Hematopoietic multipotent progenitor cell (in vitro differentiated cells): ENCODE measurements around the gene MLLT6. TPM values are rescaled to one million over a fixed set of nuclear protein-coding genes. Genes with fewer than 3 reads are reported as not detected.

Experiments
- DNase-seq, 3 donors: peaks; one replicate each; pipeline ENCODE4 v3.0.0-alpha.2; 2011 to 2015; ENCODE audit warnings: low read depth in 2 of 3, low spot score in 2 of 3
- total RNA-seq: library from RNA; depleted of rRNA; stranded (reverse); fragments of >200 nt; gene quantifications from one replicate; pipeline ENCODE4 v1.2.3, GENCODE V29; 2012

The MLLT6 gene
- total RNA-seq, 1 donor, result 71.6 TPM

DNA sequence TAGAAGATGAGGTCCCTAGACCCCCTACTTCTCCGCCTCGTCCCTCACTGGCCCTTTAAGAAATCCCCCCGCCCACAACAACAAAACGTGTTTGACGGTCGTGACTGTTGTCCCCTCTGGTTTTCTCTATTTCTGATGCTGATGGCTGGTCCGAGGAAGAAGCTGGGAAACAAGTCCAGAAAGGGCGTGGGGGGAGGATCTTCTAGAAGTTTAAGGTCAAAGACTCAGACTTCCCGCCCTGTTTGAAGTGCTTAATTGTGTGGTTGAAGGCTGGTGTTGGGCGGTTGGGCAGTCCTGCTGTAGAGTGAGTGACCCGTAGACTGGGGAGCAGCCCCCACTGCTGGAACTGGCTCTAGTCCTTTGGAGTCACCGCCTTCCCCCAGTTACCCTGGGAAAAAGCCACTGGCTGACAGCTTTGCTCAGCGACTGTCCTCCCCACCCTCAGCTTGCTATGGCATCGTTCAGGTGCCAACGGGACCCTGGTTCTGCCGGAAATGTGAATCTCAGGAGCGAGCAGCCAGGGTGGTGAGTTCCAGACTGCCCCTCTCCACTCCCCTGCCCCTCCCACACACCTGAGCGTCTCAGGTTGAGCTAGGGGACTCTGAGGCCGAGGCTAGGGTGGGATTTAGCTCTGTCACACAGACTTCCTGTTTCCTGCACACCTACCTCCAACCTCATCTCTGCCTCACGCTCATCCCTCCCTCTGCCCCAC, 1.6 kb downstream of the MLLT6 start:
- DNase-seq, result no peak

DNA sequence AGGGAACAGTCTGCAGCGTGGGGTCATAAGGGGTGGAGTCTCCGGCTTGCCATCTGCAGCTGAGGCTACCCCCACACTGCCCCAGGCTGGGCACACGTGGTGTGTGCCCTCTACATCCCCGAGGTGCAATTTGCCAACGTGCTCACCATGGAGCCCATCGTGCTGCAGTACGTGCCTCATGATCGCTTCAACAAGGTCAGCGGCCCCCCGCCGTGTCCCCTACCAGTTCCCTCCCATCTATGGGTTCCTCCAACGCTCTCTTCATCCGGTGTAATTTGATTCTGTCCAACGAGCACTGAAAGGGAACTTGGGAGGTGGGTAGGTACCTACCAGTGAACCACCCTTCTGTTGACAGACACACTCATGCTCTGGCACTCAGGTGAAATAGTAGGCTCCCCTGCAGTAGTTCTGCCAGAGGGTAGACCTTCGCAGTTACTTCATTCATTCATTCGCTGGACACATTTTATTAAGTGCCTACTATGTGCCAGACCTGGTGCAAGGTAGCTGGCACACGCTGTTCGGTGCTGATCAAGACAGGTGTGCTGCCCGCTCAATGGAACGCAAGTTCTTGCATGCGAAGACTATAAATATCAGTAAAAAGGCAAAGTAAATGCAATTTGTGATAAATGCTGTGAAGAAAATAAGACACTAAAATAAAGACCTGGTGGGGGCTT, 2.7 kb downstream of the MLLT6 start:
- DNase-seq, result no peak

- DNase-seq, result no peak
These were observed 4.2 kb downstream of the MLLT6 start for GRCh38 chr17:38709104-38709820.

DNA sequence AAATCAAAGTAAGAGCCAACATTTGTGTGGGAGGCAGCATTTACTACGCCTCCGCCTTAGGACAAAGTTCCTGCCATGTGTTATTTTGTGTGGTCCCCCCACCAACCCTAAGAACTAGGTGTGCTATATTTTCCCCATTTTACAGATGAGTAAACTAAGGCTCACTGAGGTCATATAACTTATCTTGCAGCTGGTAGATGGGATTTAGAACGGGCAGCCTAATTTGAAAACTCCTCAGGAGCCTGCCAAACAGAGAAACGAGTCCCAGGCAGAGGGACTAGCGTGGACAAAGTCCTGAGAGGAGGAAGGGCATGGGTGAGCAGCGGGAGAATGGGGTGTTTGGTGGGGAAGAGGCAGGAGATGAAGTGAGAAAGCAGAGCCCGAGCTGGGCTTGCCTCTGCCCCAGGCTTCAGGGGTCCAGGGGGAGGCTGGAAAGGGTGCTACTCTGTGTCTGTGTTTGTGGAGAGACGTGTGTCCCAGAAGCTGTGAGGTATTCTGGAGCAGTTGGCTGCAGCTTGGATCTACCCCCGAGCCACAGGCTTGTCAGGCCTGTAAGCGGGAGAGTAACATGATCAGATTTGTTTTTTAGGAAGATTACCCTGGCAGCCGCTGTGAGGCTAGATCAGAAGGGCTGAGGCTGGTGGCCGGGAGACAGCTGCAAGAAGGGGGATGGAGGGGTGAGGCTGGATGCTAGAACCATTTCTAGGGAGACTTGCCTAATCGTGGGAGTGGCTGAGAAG, 5.0 kb downstream of the MLLT6 start:
- DNase-seq, result no peak

DNA sequence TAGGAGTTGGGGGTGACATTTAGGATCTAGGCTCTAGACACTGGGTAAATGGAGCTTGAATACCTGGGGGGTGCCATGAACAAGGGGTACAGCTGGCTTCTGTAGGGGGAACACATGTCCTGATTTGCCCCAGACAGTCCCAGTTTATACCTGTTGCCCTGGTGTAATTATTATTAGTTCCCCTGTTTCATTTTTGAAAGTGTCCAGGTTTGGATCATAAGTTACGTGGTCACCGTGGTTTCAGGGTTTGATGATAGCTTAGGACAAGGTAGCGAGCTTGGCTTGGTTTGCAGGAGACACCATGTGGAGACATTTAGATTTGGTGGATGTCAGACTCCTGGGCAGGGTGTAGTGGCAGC, 5.5 kb downstream of the MLLT6 start:
- DNase-seq, result no peak

DNA sequence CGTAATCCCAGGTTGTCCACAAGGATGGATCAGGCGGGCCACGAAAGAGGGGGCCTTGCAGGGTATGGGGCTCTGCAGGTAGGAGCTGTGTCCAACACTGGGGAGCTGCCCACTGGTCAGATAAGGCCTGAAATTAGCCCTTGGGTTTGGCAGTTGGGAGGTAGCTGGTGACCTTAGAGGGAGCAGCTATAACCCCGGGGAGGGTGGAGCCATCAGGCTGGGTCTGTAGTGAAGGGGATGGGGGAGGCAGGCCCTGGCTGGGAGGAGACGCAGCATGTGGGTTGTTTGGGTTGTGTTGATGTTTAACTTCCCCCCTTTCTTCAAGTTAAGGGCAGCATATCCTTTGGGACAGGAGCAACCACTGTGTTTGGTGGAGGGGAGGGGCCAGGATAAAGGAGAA, 5.9 kb downstream of the MLLT6 start:
- DNase-seq, result no peak

DNA sequence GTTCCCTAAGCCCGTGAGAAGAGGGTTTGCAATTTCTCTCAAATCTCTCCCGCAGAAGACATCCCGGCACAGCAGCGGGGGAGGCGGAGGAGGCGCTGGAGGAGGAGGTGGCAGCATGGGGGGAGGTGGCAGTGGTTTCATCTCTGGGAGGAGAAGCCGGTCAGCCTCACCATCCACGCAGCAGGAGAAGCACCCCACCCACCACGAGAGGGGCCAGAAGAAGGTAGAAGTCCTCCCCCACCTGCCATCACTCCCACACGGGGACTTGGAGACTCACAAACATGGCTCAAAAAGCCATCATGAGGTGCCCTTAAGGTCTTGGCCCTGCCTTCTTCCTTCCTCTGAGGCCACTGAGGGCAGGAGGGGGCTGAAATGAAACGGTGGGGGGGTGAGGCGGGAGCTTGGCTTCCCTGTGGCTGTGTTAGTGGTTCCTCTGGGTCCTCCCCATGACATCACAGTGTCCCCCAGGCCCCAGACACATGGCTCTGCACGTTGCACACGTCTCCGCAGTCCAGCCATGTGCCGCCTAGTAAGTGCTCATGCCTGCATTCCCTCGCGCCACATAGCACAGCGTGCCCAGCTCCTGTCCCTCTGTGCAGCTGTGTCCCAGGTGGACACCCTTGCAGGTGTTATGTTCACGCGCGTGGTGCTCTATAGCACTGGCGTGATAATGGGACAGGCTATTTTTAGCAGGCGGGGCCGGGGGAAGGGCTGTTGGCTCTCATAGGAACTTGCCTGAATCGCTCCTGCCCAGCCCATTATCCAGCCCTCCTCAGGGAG, 6.9 kb downstream of the MLLT6 start:
- peak in 1 of 3 donors; percentile 56 for DNase-seq

DNA sequence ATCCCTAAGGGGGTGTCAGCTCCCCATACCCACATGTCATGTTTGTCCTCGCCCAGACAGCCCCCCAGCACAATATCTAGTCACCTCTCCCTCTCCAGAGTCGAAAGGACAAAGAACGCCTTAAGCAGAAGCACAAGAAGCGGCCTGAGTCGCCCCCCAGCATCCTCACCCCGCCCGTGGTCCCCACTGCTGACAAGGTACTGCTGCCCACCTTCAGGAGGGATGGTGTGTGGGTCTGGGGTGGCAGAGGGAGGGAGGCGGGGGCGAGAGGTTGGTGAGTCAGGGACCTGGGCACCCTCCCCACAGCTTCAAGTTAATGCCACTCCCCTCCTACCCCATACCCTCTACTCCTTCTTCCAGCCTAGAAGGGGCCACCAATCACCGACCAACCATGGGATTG, 7.5 kb downstream of the MLLT6 start:
- no peak for DNase-seq

- DNase-seq, result no peak
These were observed 8.5 kb downstream of the MLLT6 start for GRCh38 chr17:38713456-38714075.

GRCh38 chr17:38715216-38715943, 10.3 kb downstream of the MLLT6 start:
- no peak for DNase-seq

DNA sequence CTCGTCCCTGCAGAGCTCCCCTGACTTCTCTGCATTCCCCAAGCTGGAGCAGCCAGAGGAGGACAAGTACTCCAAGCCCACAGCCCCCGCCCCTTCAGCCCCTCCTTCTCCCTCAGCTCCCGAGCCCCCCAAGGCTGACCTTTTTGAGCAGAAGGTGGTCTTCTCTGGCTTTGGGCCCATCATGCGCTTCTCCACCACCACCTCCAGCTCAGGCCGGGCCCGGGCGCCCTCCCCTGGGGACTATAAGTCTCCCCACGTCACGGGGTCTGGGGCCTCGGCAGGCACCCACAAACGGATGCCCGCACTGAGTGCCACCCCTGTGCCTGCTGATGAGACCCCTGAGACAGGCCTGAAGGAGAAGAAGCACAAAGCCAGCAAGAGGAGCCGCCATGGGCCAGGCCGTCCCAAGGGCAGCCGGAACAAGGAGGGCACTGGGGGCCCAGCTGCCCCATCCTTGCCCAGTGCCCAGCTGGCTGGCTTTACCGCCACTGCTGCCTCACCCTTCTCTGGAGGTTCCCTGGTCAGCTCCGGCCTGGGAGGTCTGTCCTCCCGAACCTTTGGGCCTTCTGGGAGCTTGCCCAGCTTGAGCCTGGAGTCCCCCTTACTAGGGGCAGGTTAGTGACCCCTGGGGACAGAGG, 11.4 kb downstream of the MLLT6 start:
- no peak for DNase-seq

GRCh38 chr17:38717139-38717745, 12.2 kb downstream of the MLLT6 start:
- no peak for DNase-seq

DNA sequence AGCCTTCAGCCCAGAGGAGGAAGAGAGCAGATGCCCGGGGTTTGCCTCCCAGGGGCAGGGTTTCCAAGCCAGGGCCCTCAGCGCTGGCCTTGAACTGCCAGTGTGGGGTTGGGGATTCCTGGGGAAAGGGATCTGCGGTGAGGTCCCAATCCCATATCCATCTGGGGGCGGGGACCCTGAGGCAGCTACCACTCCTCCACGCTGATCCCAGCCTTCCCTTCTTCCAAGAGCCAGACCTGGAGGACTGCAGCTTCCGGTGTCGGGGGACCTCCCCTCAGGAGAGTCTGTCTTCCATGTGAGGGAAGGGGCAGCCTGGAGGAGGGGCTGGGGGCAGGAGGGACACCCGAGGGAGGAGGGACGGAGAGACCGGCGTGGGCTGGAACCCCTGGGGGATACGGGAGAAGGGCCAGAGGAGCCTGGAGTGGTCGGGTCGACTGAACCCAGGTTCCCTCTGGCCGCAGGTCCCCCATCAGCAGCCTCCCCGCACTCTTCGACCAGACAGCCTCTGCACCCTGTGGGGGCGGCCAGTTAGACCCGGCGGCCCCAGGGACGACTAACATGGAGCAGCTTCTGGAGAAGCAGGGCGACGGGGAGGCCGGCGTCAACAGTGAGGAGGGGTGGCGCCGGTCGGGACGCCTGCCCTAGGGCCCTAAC, 14.3 kb downstream of the MLLT6 start:
- no peak for DNase-seq

GRCh38 chr17:38719943-38720641, 15.0 kb downstream of the MLLT6 start:
- no peak for DNase-seq

GRCh38 chr17:38720941-38721340, 15.9 kb downstream of the MLLT6 start:
- no peak for DNase-seq

DNA sequence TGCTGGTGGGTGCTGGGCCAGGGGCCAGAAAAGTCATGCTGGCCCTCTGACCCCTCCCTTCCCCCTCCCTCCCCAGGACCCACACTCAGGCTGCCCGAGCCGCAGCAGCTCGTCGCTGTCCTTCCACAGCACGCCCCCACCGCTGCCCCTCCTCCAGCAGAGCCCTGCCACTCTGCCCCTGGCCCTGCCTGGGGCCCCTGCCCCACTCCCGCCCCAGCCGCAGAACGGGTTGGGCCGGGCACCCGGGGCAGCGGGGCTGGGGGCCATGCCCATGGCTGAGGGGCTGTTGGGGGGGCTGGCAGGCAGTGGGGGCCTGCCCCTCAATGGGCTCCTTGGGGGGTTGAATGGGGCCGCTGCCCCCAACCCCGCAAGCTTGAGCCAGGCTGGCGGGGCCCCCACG, 16.7 kb downstream of the MLLT6 start:
- DNase-seq, result no peak

GRCh38 chr17:38724337-38724988, 19.4 kb downstream of the MLLT6 start:
- peak in 1 of 3 donors; percentile 67 for DNase-seq
